H1 (cell line): Measurements from ENCODE around the gene ANKRD31. TPM values are rescaled to one million over a fixed set of nuclear protein-coding genes. Genes with fewer than 3 reads are reported as not detected.

Experiments used
- CTCF ChIA-PET: fragments of 300-600 bp; sonication (Branson Sonifier 250); formaldehyde crosslinking; loops from one replicate; lab custom pipeline; 2021; ENCODE audit not compliant: partially characterized antibody; lab: Charles Lee
- POLR2A ChIA-PET: fragments of 300-600 bp; sonication (Branson Sonifier 250); formaldehyde crosslinking; loops from one replicate; lab custom pipeline; 2021; ENCODE audit warnings: inconsistent platforms; ENCODE audit not compliant: partially characterized antibody; lab: Charles Lee
- DNase-seq, 2 experiments: peaks; one replicate each; pipeline versions ENCODE4 v3.0.0 to v3.0.0-alpha.2; 2010 to 2022; ENCODE audit warnings: low spot score in 2 of 2, low read depth in 1 of 2, mixed read lengths in 1 of 2
- FAIRE-seq: peaks from 2 replicates; lab custom pipeline; 2011; peaks lifted over from hg19 to GRCh38; lab: Jason Lieb, UNC
- H2AFZ ChIP-seq: 2 replicates; pipeline ENCODE4 v1.8.1; 2012; ENCODE audit warnings: low read length, inconsistent platforms
- H2AK5ac ChIP-seq: 2 replicates; pipeline ENCODE4 v1.6.1; 2013; ENCODE audit warnings: low read depth, low read length
- H2BK120ac ChIP-seq: replicated peaks from 2 replicates; pipeline ENCODE3; 2013; ENCODE audit warnings: low read depth, low read length, inconsistent platforms
- H2BK12ac ChIP-seq: 2 replicates; pipeline ENCODE4 v1.6.1; 2013; ENCODE audit warnings: low read depth, low read length
- H2BK15ac ChIP-seq: 2 replicates; pipeline ENCODE4 v1.6.1; 2013; ENCODE audit warnings: low read length
- H2BK20ac ChIP-seq: 2 replicates; pipeline ENCODE4 v1.6.1; 2013; ENCODE audit warnings: low read length
- H2BK5ac ChIP-seq: 2 replicates; pipeline ENCODE4 v1.6.1; 2013; ENCODE audit warnings: low read depth, low read length
- H3K14ac ChIP-seq: 2 replicates; pipeline ENCODE4 v1.6.1; 2013; ENCODE audit warnings: inconsistent platforms; ENCODE audit not compliant: insufficient read length
- H3K18ac ChIP-seq: 2 replicates; pipeline ENCODE4 v1.6.1; 2013; ENCODE audit warnings: low read length; ENCODE audit errors: extremely low read depth
- H3K23ac ChIP-seq: 2 replicates; pipeline ENCODE4 v1.6.1; 2013; ENCODE audit warnings: inconsistent platforms; ENCODE audit not compliant: insufficient read length
- H3K23me2 ChIP-seq: 2 replicates; pipeline ENCODE4 v1.6.1; 2013; ENCODE audit warnings: low read depth, low read length
- H3K27ac ChIP-seq: 2 replicates; pipeline ENCODE4 v1.6.1; 2011; ENCODE audit warnings: low read depth, low read length, inconsistent platforms
- H3K27me3 ChIP-seq, 4 experiments: replicated peaks in 1 of 4; 1 replicate in 1 of 4; 2 replicates in 3 of 4; pipeline versions ENCODE4 v1.6.1 to v1.8.1; 2011 to 2013; ENCODE audit warnings: low read length in 3 of 4, mild to moderate bottlenecking in 3 of 4, inconsistent platforms in 2 of 4, mixed read lengths in 2 of 4, moderate library complexity in 1 of 4; ENCODE audit not compliant: control insufficient read depth in 3 of 4, insufficient read depth in 3 of 4; ENCODE audit errors: extremely low read depth in 1 of 4
- H3K36me3 ChIP-seq, 4 experiments: 2 replicates each; pipeline versions ENCODE4 v1.6.1 to v1.8.1; 2011 to 2013; ENCODE audit warnings: mild to moderate bottlenecking in 4 of 4, low read length in 3 of 4, moderate library complexity in 2 of 4, control low read depth in 1 of 4, inconsistent platforms in 1 of 4; ENCODE audit not compliant: insufficient read depth in 4 of 4, control insufficient read depth in 2 of 4
- H3K4ac ChIP-seq: replicated peaks from 2 replicates; pipeline ENCODE3; 2013; ENCODE audit warnings: low read length, low read depth, mixed read lengths, inconsistent platforms; ENCODE audit not compliant: insufficient read length
- H3K4me1 ChIP-seq, 4 experiments: replicated peaks in 1 of 4; 1 replicate in 1 of 4; 2 replicates in 3 of 4; pipeline versions ENCODE4 v1.6.1 to v1.8.1; 2011 to 2013; ENCODE audit warnings: low read length in 3 of 4, inconsistent platforms in 2 of 4, mixed read lengths in 1 of 4; ENCODE audit not compliant: insufficient read depth in 4 of 4, control insufficient read depth in 3 of 4
- H3K4me2 ChIP-seq, 2 experiments: 2 replicates each; pipeline versions ENCODE4 v1.6.1 to v1.8.1; 2011 to 2013; ENCODE audit warnings: low read depth in 2 of 2, low read length in 2 of 2, control low read depth in 1 of 2, inconsistent platforms in 1 of 2, mild to moderate bottlenecking in 1 of 2; ENCODE audit not compliant: insufficient read depth in 1 of 2
- H3K4me3 ChIP-seq, 4 experiments: fragments of 200-600, 300-600 bp in 1 of 4; sonication (generic), shearing (Covaris generic), sonication (Bioruptor Twin) in 1 of 4; 2 replicates each; pipeline versions ENCODE4 v1.5.1 to v1.8.1; 2011 to 2016; ENCODE audit warnings: low read length in 4 of 4, low read depth in 3 of 4, control low read depth in 2 of 4, inconsistent platforms in 2 of 4, mild to moderate bottlenecking in 2 of 4, mixed read lengths in 1 of 4, moderate library complexity in 1 of 4; ENCODE audit not compliant: insufficient read depth in 2 of 4; ENCODE audit errors: extremely low read depth in 1 of 4
- H3K56ac ChIP-seq: replicated peaks from 2 replicates; pipeline ENCODE3; 2013; ENCODE audit warnings: low read depth, mild to moderate bottlenecking, mixed read lengths, low read length, inconsistent platforms; ENCODE audit not compliant: insufficient read length
- H3K79me1 ChIP-seq: 2 replicates; pipeline ENCODE4 v1.6.1; 2013; ENCODE audit warnings: low read depth, low read length, control low read depth
- H3K79me2 ChIP-seq, 2 experiments: 2 replicates each; pipeline versions ENCODE4 v1.6.1 to v1.8.1; 2012 to 2013; ENCODE audit warnings: low read length in 2 of 2, mild to moderate bottlenecking in 2 of 2, inconsistent platforms in 1 of 2; ENCODE audit not compliant: insufficient read depth in 2 of 2, control insufficient read depth in 1 of 2
- H3K9ac ChIP-seq, 4 experiments: replicated peaks in 1 of 4; 1 replicate in 1 of 4; 2 replicates in 3 of 4; pipeline versions ENCODE4 v1.6.1 to v1.8.1; 2011 to 2013; ENCODE audit warnings: low read depth in 3 of 4, low read length in 3 of 4, control low read depth in 2 of 4, mild to moderate bottlenecking in 2 of 4, moderate library complexity in 2 of 4, inconsistent platforms in 1 of 4; ENCODE audit errors: extremely low read depth in 1 of 4
- H3K9me3 ChIP-seq, 2 experiments: 2 replicates each; pipeline versions ENCODE4 v1.6.1 to v1.8.1; 2012 to 2013; ENCODE audit warnings: mild to moderate bottlenecking in 2 of 2, moderate library complexity in 2 of 2, control low read depth in 1 of 2, inconsistent platforms in 1 of 2, low read depth in 1 of 2, low read length in 1 of 2, mixed read lengths in 1 of 2; ENCODE audit not compliant: insufficient read depth in 2 of 2
- H4K20me1 ChIP-seq, 2 experiments: replicated peaks in 1 of 2; 2 replicates each; pipeline versions ENCODE3 to v1.8.1; 2011 to 2013; ENCODE audit warnings: inconsistent platforms in 2 of 2, low read length in 2 of 2, mild to moderate bottlenecking in 1 of 2; ENCODE audit not compliant: insufficient read depth in 2 of 2, control insufficient read depth in 1 of 2
- H4K5ac ChIP-seq: 2 replicates; pipeline ENCODE4 v1.6.1; 2013; ENCODE audit warnings: low read length, low read depth, mixed read lengths, inconsistent platforms; ENCODE audit not compliant: insufficient read length
- H4K8ac ChIP-seq: 2 replicates; pipeline ENCODE4 v1.8.0; 2013; ENCODE audit warnings: mild to moderate bottlenecking, moderate library complexity, low read length, inconsistent platforms; ENCODE audit not compliant: insufficient read depth; ENCODE audit errors: extremely low read depth
- H4K91ac ChIP-seq: replicated peaks from 2 replicates; pipeline ENCODE3; 2013; ENCODE audit warnings: low read length, mixed read lengths, inconsistent platforms; ENCODE audit not compliant: insufficient read length
- CEBPB ChIP-seq: IDR thresholded peaks from 2 replicates; pipeline ENCODE4 v1.6.1; 2012; ENCODE audit warnings: low read depth, low read length
- CREB1 ChIP-seq: IDR thresholded peaks from 2 replicates; pipeline ENCODE4 v1.6.1; 2012; ENCODE audit warnings: inconsistent platforms
- EGR1 ChIP-seq: IDR thresholded peaks from 2 replicates; pipeline ENCODE4 v1.6.1; 2011; ENCODE audit warnings: low read depth, low read length, borderline replicate concordance
- EP300 ChIP-seq, 2 experiments: IDR thresholded peaks; 1 replicate in 1 of 2; 2 replicates in 1 of 2; pipeline ENCODE4 v1.6.1; 2011 to 2012; ENCODE audit warnings: low read depth in 2 of 2, low read length in 2 of 2, mild to moderate bottlenecking in 2 of 2, borderline replicate concordance in 1 of 2, inconsistent platforms in 1 of 2, moderate library complexity in 1 of 2
- POLR2A ChIP-seq, 2 experiments: IDR thresholded peaks; 1 replicate in 1 of 2; 2 replicates in 1 of 2; pipeline ENCODE4 v1.6.1; 2011; ENCODE audit warnings: low read depth in 2 of 2, low read length in 2 of 2, mild to moderate bottlenecking in 2 of 2; ENCODE audit errors: control extremely low read depth in 1 of 2
- POLR2AphosphoS5 ChIP-seq: IDR thresholded peaks from 2 replicates; pipeline ENCODE4 v1.6.1; 2011; ENCODE audit warnings: low read depth, low read length
- RAD21 ChIP-seq, 2 experiments: IDR thresholded peaks in 1 of 2; conservative IDR thresholded peaks in 1 of 2; 2 replicates each; pipeline ENCODE4 v1.6.1; 2011; ENCODE audit warnings: low read depth in 2 of 2, low read length in 2 of 2, improper control_type of control experiment in 1 of 2, inconsistent platforms in 1 of 2, mild to moderate bottlenecking in 1 of 2, moderate library complexity in 1 of 2
- WGBS, 2 experiments: shearing (Covaris generic) in 1 of 2; methylation state at CpG; one replicate each; pipeline versions ENCODE4 v1.1.6 to v1.1.7; 2013 to 2015; ENCODE audit warnings: low lambda C conversion rate in 2 of 2, mixed read lengths in 2 of 2, inconsistent platforms in 1 of 2, low coverage in 1 of 2, missing lambda C conversion rate in 1 of 2; ENCODE audit not compliant: insufficient replicate concordance in 2 of 2, insufficient coverage in 1 of 2, insufficient read length in 1 of 2; ENCODE audit errors: extremely low coverage in 1 of 2, missing lambda C conversion rate in 1 of 2; 5-methylcytosine and 5-hydroxymethylcytosine counted together
- long read RNA-seq, 2 experiments: library from RNA in 1 of 2; library from capped mRNA in 1 of 2; stranded (forward); transcript quantifications; one replicate each; pipeline ENCODE4 v2.0.0, GENCODE V29; 2021; ENCODE audit warnings: inconsistent platforms in 1 of 2
- polyA minus RNA-seq, 3 experiments: library from RNA; depleted of rRNA, polyadenylated mRNA; stranded (reverse); fragments of >200 nt; gene quantifications; 1 replicate in 2 of 3; 2 replicates in 1 of 3; pipeline ENCODE4 v1.2.3, GENCODE V29; 2011
- polyA plus RNA-seq, 7 experiments: library from polyadenylated mRNA; depleted of rRNA in 3 of 7; stranded (reverse) in 5 of 7; unstranded in 2 of 7; fragments of >200 nt in 5 of 7; fragments of 200-250 nt in 2 of 7; gene quantifications; 1 replicate in 5 of 7; 2 replicates in 1 of 7; 4 replicates in 1 of 7; pipeline versions ENCODE4 v1.2.1 to v1.2.3, GENCODE V29; 2011 to 2013; ENCODE audit warnings: missing spikeins in 2 of 7, mixed read lengths in 2 of 7
- total RNA-seq: library from RNA; stranded (reverse); fragmentation: NEBNext Ultra II Directional; extraction: Animal tissue kit (Norgen Biotek cat#: 25700); gene quantifications from 2 replicates; pipeline ENCODE4 v1.2.1, GENCODE V29; 2021

The ANKRD31 gene
- total RNA-seq, result 0.06 and 0.27 TPM in 2 replicates
- 0.02 and 0.05 TPM in 2 replicates for polyA plus RNA-seq (2011; rRNA removed)
- polyA plus RNA-seq (2011; cell fraction: cytosol; rRNA removed), result 0.06 TPM
- 0.01 TPM for polyA plus RNA-seq (2011; cell fraction: nucleus; rRNA removed)
- 0.04 to 0.08 TPM (median 0.06 TPM) in 4 replicates for polyA plus RNA-seq (2012, experiment 1 of 2)
- not detected for polyA plus RNA-seq (2012, experiment 2 of 2)
- polyA plus RNA-seq (2013, experiment 1 of 2), result 0.14 TPM
- 0.15 TPM for polyA plus RNA-seq (2013, experiment 2 of 2)
- polyA minus RNA-seq (2011; rRNA and poly(A)+ RNA removed), result 0.13 and 0.27 TPM in 2 replicates
- polyA minus RNA-seq (2011; cell fraction: cytosol; rRNA and poly(A)+ RNA removed), result 0.22 TPM
- polyA minus RNA-seq (2011; cell fraction: nucleus; rRNA and poly(A)+ RNA removed), result 0.50 TPM
- long read RNA-seq, experiment 1, result 0 reads
- long read RNA-seq, experiment 2, partial matches to known transcripts, result 0 of 1 reads
- long read RNA-seq, experiment 2, other reads (novel, unspliced or antisense), result 1 of 1 reads

DNA sequence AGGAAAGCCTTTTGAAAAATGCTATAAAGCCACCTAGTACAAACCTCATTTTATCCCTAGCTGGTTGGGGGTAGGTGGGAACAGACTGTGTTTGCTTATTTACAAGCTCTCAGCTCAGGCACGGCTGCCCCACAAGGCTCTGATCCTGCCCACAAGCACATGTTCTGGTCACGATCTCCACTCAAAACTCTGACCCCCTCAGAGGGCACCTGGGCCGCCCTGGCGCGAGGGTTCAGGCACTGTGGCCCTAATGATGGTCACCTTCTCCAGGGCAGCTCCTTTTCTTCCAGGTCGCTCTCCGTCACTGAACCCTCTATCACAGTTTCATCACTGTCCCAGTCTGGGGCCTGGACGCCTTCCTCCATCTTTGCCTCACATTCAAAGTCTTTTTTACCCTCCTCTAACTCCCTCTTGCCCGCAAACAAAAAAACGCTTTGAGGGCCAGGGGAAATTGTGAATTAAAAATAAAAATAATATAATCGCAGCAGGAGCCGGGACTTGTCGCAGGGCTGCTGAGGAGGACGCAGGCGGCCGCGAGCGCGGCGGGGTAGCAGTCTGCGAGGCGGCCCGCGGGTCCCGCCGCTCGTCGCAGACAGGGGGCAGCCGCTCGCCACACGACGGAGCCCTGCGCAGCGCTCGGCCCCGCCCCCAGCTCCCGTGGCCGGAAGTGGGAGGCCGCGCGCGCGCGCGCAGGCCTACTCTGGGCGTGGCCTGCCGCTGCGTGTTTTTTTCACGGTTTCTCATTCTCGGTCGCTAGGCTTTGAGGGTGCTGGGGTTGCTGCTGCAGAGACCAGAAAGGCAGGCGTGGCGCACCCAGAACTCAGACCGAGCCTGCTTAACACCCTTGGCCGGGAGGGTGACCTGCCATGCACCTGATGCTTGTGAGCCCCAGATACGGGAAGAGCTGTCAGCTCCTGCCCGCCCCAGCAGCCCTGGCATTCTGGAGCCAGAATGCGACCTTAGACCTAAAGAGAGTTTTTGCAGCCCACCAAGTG, at the start of gene ANKRD31:
Gene ANKRD31 (minus strand): TSS at position 557 of the 995 bp plus-strand sequence. CDS start 192 bp downstream, at position 365.
- Histone ChIP-seq H3K23me2 (peaks cover 2% of the 10 kb centered on the region), H3K9me3 (no peaks in the 10 kb centered on the region), H2BK20ac (no peak within 1 kb of the TSS), H2BK12ac (peak within 1 kb of the TSS; percentile 94), H3K4me2 (peak within 1 kb of the TSS; percentile 49 to 68), H3K4me3 (peak within 1 kb of the TSS; percentile 65 to 82 (median 74)), H3K14ac (no peak within 1 kb of the TSS), H4K5ac (peak within 1 kb of the TSS; percentile 37), H3K27me3 (no peaks in the 10 kb centered on the region), H3K4me1 (peaks cover 5 to 12% (median 9%) of the 10 kb centered on the region in 4 experiments), H3K56ac (no peak within 1 kb of the TSS), H2AK5ac (no peak within 1 kb of the TSS), H2BK15ac (0 out of 2 replicates have a peak within 1 kb of the TSS, but pooled peaks have one; percentile 90), H3K9ac (peak within 1 kb of the TSS in 3 of 4 experiments; percentile 30 to 48 (median 43); a peak in 3 of 7 replicates), H4K91ac (no peak within 1 kb of the TSS), H2AFZ (peak within 1 kb of the TSS; percentile 99), H3K18ac (peak within 1 kb of the TSS; percentile 99), H3K27ac (0 out of 2 replicates have a peak within 1 kb of the TSS, but pooled peaks have one; percentile 57), H2BK120ac (no peak within 1 kb of the TSS), H2BK5ac (peak within 1 kb of the TSS; percentile 91), H4K8ac (peak within 1 kb of the TSS; percentile 97; the same call in 1 of the 2 replicates), H3K23ac (no peak within 1 kb of the TSS), H3K79me1 (no peaks in the 10 kb centered on the region), H3K4ac (peak within 1 kb of the TSS; percentile 40), H3K79me2 (no peaks in the 10 kb centered on the region), H4K20me1 (no peaks in the 10 kb centered on the region), H3K36me3 (no peaks in the 10 kb centered on the region)
- ChIA-PET CTCF (interaction anchor here (0.5 to 3.5 kb wide), 41 partner anchors 11 to 1629 kb away, joined by 3 to 41 read pairs (median 4); partner anchors contain the start of genes GCNT4 and HMGCR), POLR2A (interaction anchor here (0.6 to 3.4 kb wide), 7 partner anchors 37 to 1550 kb away, joined by 3 to 14 read pairs (median 4); partner anchors contain the start of genes GCNT4 and HMGCR)
- FAIRE-seq (no peak), DNase-seq (peak in 1 of 2 experiments; percentile 86)
- 10% methylated on average over 58 of the region's 58 CpGs; no CpG with 5 or more reads in 1 of the 2 experiments for WGBS, 2 experiments
- TF ChIP-seq POLR2A (IDR thresholded peaks at IDR 0.05; ENCODE audit: control extremely low read depth in 1 of 2, low read depth in 2 of 2, low read length in 2 of 2) (peak in 1 of 2 experiments; percentile 53; a peak in 1 of 3 replicates), CREB1 (peak; percentile 60; the same call in 1 of the 2 replicates), RAD21 (IDR thresholded peaks at IDR 0.05 in 1 of 2, conservative IDR thresholded peaks at IDR 0.05 in 1 of 2; ENCODE audit: low read depth in 2 of 2, low read length in 2 of 2) (peak; percentile 59 to 84), EP300 (IDR thresholded peaks at IDR 0.05; ENCODE audit: borderline replicate concordance in 1 of 2, low read depth in 2 of 2, low read length in 2 of 2) (0 out of 3 replicates have a peak, but pooled peaks of 1 of the 2 experiments have one; percentile 18), POLR2AphosphoS5 (no peak), CEBPB (no peak; the same call in 1 of the 2 replicates), EGR1 (no peak)
